HG02943 (cell line): Measurements from ENCODE around the gene GLDC.
"Not testable (repeated sequence)": the region's sequence is repeated elsewhere in the genome, so short reads cannot be mapped to it uniquely, and the experiment has no call there.

Experiments used
- ATAC-seq: cut with Tn5 transposase; IDR thresholded peaks from one replicate; pipeline ENCODE4 v1.9.1; 2021; ENCODE audit warnings: mild to moderate bottlenecking, low read depth, moderate library complexity; ENCODE audit not compliant: unreplicated experiment

GLDC gene

GRCh38 chr9:6625363-6625762 lies 20.2 kb downstream of the GLDC start:
- ATAC-seq, result no peak

GRCh38 chr9:6622784-6623183 lies 22.7 kb downstream of the GLDC start:
- not testable (repeated sequence) for ATAC-seq

- no peak for ATAC-seq
Observed at GRCh38 chr9:6620796-6621195, 24.7 kb downstream of the GLDC start.

- no peak for ATAC-seq
Observed at GRCh38 chr9:6620353-6620752, 25.2 kb downstream of the GLDC start.

GRCh38 chr9:6619909-6620308 lies 25.6 kb downstream of the GLDC start:
- no peak for ATAC-seq

GRCh38 chr9:6616951-6617602 lies 28.5 kb downstream of the GLDC start:
- ATAC-seq, result no peak

GRCh38 chr9:6614489-6614888 lies 31.0 kb downstream of the GLDC start:
- ATAC-seq, result no peak

GRCh38 chr9:6611865-6612264 lies 33.7 kb downstream of the GLDC start:
- ATAC-seq, result no peak

GRCh38 chr9:6610073-6610472 lies 35.5 kb downstream of the GLDC start:
- ATAC-seq, result no peak

- no peak for ATAC-seq
Observed at GRCh38 chr9:6609497-6610016, 36.0 kb downstream of the GLDC start.

- peak; percentile 90 for ATAC-seq
Observed at GRCh38 chr9:6605202-6605601, 40.3 kb downstream of the GLDC start.

GRCh38 chr9:6600426-6600825 lies 45.1 kb downstream of the GLDC start:
- ATAC-seq, result no peak

- no peak for ATAC-seq
Observed at GRCh38 chr9:6600006-6600405, 45.5 kb downstream of the GLDC start.

GRCh38 chr9:6598249-6598725 lies 47.2 kb downstream of the GLDC start:
- peak; percentile 96 for ATAC-seq

GRCh38 chr9:6592791-6593190 lies 52.7 kb downstream of the GLDC start:
- ATAC-seq, result no peak

GRCh38 chr9:6592231-6592630 lies 53.3 kb downstream of the GLDC start:
- no peak for ATAC-seq

- ATAC-seq, result no peak
Observed at GRCh38 chr9:6590772-6591384, 54.7 kb downstream of the GLDC start.

- ATAC-seq, result no peak
Observed at GRCh38 chr9:6590334-6590733, 55.2 kb downstream of the GLDC start.

- ATAC-seq, result no peak
Observed at GRCh38 chr9:6584881-6585597, 60.5 kb downstream of the GLDC start.

GRCh38 chr9:6581253-6581652 lies 64.3 kb downstream of the GLDC start:
- no peak for ATAC-seq

- ATAC-seq, result no peak
Observed at GRCh38 chr9:6579613-6580012, 65.9 kb downstream of the GLDC start.
